GM18951 (cell line): ENCODE measurements around the gene OAS3.

Source experiments
- POLR2A ChIP-seq: IDR thresholded peaks from 4 replicates; pipeline ENCODE4 v1.6.1; 2011; ENCODE audit warnings: mild to moderate bottlenecking; ENCODE audit not compliant: insufficient read length, insufficient read depth; ENCODE audit errors: extremely low read depth
- in situ Hi-C: fragments of 300-500 bp; cut with MboI; formaldehyde crosslinking; loops from one replicate; pipeline ENCODE4 v1.12.0; 2022; ENCODE audit warnings: low sequenced_read_pairs, mixed read lengths, inconsistent platforms; ENCODE audit not compliant: unreplicated experiment

Gene OAS3

DNA sequence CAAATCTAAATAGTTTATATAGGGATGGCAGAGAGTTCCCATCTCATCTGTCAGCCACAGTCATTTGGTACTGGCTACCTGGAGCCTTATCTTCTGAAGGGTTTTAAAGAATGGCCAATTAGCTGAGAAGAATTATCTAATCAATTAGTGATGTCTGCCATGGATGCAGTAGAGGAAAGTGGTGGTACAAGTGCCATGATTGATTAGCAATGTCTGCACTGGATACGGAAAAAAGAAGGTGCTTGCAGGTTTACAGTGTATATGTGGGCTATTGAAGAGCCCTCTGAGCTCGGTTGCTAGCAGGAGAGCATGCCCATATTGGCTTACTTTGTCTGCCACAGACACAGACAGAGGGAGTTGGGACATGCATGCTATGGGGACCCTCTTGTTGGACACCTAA, 32.1 kb downstream of the OAS3 start:
- TF ChIP-seq POLR2A = no peak
- in situ Hi-C loops = no loop called here

DNA sequence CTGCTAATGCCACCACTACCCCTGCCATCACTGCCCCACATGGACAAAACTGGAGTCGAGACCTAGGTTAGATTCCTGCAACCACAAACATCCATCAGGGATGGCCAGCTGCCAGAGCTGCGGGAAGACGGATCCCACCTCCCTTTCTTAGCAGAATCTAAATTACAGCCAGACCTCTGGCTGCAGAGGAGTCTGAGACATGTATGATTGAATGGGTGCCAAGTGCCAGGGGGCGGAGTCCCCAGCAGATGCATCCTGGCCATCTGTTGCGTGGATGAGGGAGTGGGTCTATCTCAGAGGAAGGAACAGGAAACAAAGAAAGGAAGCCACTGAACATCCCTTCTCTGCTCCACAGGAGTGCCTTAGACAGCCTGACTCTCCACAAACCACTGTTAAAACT, 33.0 kb downstream of the OAS3 start:
- in situ Hi-C loops = no loop called here
- no peak for TF ChIP-seq POLR2A

DNA sequence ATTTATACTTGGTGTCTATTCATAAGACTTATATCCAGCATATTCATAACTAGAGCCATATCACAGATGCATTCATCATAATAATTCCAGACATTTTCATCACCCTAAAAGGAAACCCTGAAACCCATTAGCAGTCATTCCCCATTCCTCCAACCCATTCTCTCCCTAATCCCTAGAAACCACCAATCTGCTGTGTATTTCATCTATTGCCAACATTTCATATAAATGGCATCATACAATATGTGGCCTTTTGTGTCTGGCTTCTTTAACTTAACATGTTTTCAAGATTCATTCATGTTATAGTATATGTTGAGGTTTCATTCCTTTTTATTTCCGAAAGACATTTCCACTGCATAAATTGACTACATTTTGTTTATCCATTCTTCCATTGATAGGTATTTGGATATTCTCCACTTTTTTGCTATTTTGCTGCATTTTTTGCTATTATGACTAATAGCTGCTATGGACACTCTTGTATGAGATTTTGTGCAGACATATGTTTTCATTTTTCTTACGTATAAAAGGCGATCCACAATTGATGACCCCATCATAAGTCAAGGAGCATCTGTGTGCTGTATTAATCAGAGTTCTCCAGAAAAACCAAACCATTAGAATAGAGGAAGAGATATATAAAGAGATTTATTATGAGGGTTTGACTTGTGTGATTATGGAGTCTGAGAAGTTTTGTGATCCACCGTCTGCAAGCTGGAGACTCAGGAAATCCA, 34.9 kb downstream of the OAS3 start:
- in situ Hi-C loops = no loop called here
- TF ChIP-seq POLR2A = no peak

DNA sequence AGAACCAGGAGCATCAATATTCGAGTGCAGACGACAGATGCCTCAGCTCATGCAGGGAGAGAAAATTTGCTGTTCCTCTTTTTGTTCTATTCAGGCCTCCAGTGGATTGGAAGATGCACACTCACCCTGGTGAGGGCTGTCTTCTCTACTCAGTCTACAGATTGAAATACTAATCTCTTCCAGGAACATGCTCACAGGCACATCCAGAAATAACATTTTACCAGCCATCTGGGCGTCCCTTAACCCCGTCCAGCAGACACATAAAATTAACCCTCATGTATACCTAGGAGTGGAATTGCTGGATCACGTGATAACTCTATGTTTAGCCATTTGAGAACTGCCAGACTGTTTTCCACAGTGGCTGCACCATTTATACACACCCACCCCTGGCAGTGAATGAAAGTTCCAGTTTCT, 35.6 kb downstream of the OAS3 start:
- in situ Hi-C loops = no loop called here
- no peak for TF ChIP-seq POLR2A

DNA sequence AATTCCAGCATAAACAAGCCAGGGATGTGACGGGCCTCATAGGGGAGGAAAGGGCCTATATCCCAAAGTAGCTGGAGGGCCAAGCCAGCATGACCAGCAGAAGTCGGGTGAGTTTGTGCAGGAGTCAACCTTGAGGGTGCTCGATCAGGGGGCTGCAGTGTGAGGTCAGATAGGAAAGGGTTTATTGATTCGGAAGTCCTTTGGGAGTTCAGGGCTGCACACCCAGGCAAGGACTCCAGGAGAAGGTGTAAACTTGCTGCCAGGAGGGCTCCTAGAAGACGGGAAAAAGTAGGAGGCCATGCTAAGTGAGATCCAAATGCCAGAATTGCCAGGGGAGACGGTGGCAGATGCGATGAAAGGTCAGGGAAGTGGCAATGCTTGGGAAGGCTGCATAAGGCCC, 36.6 kb downstream of the OAS3 start:
- in situ Hi-C loops = no loop called here
- TF ChIP-seq POLR2A = no peak

DNA sequence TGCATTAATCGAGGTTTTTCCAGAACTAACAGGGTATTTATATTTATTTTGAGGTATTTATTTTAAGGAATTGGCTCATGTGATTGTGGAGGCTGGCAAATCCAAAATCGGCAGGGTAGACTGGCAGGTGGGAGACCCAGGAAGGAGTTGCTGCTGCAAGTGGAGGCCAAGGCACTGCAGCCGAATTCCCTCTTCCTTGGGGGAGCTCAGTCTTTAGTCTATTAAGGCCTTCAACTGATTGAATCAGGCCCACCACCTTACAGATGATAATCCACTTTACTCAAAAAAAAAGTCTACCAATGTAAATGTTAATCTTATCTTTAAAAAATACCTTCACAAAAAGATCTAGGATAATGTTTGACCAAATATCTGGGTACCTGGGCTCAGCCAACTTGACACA, 38.9 kb downstream of the OAS3 start:
- in situ Hi-C loops = no loop called here
- no peak for TF ChIP-seq POLR2A

DNA sequence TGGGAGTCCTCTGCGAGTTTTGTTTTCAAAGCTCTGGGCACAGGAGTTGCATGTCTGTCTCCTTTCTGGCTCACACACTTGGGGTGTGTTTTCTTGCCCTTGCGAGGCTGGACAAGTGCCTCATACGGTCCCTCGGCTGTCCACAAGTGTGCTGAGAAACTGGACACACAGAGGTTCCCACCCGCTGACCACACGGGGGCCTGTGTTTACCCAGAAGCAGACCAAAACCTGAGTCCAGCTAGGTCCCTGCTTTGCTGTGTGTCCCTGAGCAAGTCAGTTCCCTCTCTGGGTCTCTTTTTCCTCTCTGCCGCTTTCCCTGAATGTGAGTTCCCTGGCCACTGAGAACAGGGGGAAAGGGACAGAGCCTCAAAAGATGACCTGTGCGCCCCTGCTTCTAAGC, 39.4 kb downstream of the OAS3 start:
- in situ Hi-C loops = no loop called here
- no peak for TF ChIP-seq POLR2A

DNA sequence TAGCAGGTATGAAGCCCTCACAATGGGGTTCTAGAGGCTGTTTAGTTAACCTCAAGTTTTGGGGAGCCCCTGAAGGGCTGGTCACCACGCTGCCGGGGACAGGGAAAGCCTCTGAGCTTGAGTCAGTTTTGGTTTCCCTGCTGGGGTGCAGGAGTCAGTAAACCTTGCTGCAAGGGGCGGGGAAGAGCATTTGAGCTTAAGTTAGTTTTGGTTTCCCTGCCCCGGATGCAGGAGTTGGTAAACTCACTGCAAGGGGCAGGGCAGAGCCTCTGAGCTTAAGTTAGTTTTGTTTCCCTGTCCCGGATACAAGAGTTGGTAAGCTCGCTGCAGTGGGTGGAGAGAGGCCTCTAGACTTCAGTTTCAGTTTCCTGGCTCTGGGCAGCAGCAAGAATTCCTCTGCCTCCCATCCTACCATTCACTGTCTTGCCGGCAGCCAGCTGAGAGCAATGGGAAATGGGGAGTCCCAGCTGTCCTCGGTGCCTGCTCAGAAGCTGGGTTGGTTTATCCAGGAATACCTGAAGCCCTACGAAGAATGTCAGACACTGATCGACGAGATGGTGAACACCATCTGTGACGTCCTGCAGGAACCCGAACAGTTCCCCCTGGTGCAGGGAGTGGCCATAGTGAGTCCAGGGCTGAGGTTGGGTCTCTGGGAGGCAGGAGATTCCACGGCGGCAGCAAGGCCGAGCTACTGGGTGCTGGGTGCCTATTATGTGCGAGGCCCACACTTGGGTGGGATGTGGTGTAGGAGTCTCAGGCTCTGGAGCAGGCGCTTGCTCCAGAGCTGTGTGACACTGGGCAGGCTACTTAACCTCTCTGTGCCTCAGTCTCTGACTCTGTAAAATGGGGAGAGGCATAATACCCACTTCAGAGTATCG, 40.1 kb downstream of the OAS3 start, which contains the start of gene OAS2:
Gene OAS2, plus strand, starts transcription at position 357 of the 878 bp plus-strand sequence. Its CDS starts 90 bp downstream, at position 447.
- in situ Hi-C loops = no loop called here

DNA sequence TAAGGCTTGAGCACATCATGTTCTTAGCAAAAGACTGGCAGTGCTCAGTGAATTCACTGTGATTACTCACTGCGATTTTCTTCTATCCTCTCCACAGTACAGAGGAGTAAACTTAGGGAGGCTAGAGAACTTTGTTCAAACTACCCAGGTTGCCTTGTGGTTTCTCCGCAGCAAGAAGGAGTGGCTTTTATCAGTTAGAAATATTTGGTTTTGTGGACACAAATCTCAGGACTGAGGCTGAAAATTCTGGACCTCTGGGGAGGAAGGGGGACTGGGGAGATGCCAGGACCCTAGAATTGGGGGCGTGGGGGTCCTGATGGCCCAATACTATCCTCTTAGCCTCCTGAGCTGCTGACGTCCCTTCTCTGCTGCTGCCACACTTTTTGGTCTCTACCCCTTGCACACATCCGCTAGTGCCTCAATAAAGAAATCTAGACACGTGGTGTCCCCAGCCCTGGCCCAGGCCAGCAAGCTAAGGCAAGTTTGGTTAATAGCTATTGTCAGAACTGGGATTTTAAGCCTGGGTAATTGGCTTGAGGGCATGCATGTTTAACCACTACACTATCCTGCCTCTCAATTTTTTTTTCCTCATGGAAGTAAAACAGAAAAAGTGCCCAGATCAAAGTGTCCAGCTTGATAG, 40.9 kb downstream of the OAS3 start:
- peak; percentile 71 for TF ChIP-seq POLR2A
- in situ Hi-C loops = no loop called here

More for the DNA sequence above, 40.1 kb downstream of the OAS3 start, which contains the start of gene OAS2:
- TF ChIP-seq POLR2A = peak; percentile 84

DNA sequence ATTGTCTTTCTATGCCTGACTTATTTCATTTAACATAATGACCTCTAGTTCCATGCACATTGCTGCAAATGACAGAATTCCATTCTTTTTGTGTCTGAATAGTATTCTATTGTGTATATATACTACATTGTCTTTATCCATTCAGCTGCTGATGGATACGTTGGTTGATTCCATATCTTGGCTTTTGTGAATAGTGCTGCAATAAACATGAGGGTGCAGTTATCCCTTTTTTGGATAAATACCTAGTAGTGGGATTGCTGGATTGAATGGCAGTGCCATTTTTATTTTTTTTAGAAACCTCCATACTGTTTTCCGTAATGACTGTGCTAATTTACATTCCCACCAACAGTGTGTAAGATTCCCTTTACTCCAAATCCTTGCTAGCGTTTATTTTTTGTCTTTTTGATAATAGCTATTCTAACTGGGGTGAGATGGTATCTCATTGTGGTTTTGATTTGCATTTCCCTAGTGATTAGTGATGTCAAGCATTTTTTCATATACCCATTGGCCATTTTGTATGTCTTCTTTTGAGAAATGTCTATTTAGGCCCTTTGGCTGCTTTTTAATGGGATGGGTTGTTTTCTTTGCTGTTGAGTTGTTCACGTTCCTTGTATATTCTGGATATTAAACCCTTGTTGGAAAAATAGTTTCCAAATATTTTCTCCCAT, 42.4 kb downstream of the OAS3 start:
- in situ Hi-C loops = no loop called here
- TF ChIP-seq POLR2A = no peak

DNA sequence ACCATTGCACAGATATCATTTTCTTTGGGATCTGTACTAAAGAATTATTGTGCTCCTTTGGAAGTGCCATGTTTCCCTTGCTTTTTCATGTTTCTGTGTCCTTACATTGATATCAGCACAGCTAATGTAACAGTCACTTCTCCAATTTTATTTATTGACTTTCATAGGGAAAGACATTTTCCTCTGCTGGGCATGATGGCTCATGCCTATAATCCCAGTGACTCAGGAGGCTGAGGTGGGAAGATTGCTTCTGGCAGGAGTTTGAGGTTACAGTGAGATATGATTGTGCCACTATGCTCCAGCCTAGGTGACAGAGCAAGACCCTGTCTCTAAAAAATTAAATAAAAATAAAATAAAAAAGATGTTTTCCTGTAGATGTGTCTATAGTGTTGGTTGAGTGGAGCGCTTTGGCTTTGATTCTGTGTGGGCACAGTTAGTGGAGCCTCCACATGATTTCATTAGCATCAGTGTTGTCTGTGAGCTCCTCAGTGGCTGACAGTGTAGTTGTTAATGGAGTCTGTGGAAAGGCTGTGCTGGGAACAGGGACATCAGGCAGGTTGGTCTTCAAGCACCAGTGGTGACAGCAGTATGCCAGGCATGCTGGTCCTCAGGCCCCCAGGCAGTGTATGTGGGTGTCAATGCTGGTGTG, 47.5 kb downstream of the OAS3 start:
- no peak for TF ChIP-seq POLR2A
- in situ Hi-C loops = no loop called here

DNA sequence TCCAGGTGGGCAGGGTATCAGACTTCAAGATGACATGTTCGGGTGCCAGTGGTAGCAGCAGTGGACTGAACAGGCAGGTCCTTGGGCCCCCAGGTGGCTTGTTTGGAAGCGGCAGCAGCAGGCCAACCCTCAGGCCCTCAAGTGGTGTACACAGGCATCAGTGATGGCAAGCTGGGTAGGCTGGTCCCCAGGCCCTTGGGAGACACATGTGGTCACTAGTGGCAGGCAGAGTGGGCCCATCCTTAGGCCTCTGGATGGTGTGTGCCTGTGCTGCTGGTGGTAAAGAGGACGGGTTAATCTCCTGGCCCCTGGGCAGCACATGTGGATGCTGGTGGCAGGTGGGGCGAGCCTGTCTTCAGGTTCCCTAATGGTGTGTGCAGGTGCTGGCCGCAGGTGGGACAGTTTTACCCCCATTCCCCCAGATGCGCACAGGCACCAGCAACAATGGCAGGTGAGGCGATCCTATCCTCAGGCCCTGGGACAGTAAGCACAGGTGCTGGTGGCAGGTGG, 48.1 kb downstream of the OAS3 start:
- no peak for TF ChIP-seq POLR2A
- in situ Hi-C loops = no loop called here
